ENCODE measurements around the gene DPY30. TPM values are rescaled to one million over a fixed set of nuclear protein-coding genes. Genes with fewer than 3 reads are reported as not detected.

The DPY30 gene
- total RNA-seq, 3 donors from 2014 or later: 44.8 to 64.2 (median 63.9) TPM

DNA sequence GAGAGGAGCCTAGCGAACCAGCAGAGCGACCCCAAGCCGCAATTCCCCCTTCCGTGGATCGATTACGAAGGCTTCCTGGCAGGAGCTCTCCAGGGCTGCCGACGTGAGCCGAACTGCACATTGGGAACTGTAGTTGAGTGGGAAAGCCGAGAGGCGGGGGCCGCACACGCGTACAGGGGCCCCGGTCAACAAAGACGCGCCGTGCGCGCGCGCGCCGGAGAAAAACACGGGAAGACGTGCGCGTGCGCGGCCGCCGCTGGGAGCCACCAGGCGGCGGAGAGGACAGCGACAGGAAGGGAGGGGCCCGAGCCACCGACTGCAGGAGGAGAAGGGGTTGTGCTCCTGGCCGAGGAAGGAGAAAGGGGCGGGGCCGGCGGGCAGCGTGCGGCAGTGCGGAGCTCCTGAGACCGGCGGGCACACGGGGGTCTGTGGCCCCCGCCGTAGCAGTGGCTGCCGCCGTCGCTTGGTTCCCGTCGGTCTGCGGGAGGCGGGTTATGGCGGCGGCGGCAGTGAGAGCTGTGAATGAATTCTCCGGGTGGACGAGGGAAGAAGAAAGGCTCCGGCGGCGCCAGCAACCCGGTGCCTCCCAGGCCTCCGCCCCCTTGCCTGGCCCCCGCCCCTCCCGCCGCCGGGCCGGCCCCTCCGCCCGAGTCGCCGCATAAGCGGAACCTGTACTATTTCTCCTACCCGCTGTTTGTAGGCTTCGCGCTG, 23.9 kb upstream of the DPY30 start, which contains the start of gene SPAST:
Gene SPAST, plus strand, starts transcription at position 247 of the 711 bp plus-strand sequence. Its CDS starts 276 bp downstream, at position 523.
- intact Hi-C loops (cut with DNase I; ENCODE audit: low total_unique reads): no loop called here
- TF ChIP-seq POLR2AphosphoS5 (IDR thresholded peaks at IDR 0.05): peak; percentile 25 to 67 (median 63)
- TF ChIP-seq, protein P1, sequence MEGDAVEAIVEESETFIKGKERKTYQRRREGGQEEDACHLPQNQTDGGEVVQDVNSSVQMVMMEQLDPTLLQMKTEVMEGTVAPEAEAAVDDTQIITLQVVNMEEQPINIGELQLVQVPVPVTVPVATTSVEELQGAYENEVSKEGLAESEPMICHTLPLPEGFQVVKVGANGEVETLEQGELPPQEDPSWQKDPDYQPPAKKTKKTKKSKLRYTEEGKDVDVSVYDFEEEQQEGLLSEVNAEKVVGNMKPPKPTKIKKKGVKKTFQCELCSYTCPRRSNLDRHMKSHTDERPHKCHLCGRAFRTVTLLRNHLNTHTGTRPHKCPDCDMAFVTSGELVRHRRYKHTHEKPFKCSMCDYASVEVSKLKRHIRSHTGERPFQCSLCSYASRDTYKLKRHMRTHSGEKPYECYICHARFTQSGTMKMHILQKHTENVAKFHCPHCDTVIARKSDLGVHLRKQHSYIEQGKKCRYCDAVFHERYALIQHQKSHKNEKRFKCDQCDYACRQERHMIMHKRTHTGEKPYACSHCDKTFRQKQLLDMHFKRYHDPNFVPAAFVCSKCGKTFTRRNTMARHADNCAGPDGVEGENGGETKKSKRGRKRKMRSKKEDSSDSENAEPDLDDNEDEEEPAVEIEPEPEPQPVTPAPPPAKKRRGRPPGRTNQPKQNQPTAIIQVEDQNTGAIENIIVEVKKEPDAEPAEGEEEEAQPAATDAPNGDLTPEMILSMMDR (IDR thresholded peaks at IDR 0.05): peak; percentile 31 to 90 (median 87)
- TF ChIP-seq POLR2A (IDR thresholded peaks at IDR 0.05): peak; percentile 53

DNA sequence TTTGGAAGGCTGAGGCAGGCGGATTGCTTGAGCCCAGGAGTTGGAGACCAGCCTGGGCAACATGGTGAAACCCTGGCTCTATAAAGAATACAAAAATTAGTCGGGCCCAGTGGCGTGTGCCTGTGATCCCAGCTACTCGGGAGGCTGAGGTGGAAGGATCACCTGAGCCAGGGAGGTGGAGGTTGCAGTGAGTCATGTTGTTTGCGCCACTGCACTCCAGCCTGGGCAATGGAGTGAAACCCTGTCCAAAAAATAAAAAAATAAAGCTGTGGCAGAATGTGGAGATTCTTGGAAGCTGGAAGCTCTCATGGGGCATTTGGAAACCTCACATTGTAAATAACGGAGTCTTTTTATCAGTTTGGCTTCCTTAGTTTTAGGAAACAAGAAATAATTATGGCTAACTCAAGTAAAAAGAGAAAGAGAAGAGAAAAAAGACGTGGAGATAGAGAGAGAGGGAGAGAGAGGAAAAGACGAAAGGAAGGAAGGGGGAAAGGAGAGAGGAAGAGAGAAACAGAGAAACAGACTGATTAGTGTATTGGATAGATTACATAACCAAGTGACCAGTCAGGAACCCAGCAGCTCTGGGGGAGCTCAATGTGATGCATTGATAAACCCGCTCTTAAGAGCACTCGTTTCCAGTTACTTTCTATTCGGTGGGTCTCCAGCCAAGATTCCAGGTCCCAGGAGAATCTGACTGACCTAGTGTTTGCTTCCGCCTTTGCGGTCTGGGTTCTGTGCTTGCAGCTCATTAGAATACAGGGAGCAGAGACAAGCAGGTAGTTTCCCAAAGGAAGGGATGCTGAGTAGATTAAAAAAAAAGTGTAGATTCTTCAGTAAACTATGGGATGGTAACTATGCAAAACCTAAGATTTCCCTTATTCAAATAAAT, 22.6 kb upstream of the DPY30 start:
- Histone ChIP-seq H3K9me3 (no peaks in the 10 kb centered on the region), H3K4me1 (no peaks in the 10 kb centered on the region), H3K4me3 (peak overlapping the region; percentile 85), H3K27ac (peak overlapping the region; percentile 85), H3K27me3 (no peaks in the 10 kb centered on the region), H3K36me3 (no peaks in the 10 kb centered on the region)
- intact Hi-C loops (cut with DNase I; ENCODE audit: low total_unique reads): no loop called here
- no peak for TF ChIP-seq POLR2AphosphoS5 (IDR thresholded peaks at IDR 0.05)
- TF ChIP-seq POLR2A (IDR thresholded peaks at IDR 0.05): no peak
- TF ChIP-seq, protein P1 (IDR thresholded peaks at IDR 0.05): no peak
- peak in 1 of 2 donors; percentile 40 for DNase-seq (ENCODE audit: low spot score in 2 of 2)

More for the DNA sequence above, 23.9 kb upstream of the DPY30 start, which contains the start of gene SPAST:
- peak; percentile 95 for DNase-seq (ENCODE audit: low spot score in 2 of 2)
- Histone ChIP-seq H3K9me3 (no peaks in the 10 kb centered on the region), H3K36me3 (no peaks in the 10 kb centered on the region), H3K27ac (peak within 1 kb of the TSS; percentile 85), H3K4me3 (peak within 1 kb of the TSS; percentile 85), H3K4me1 (no peaks in the 10 kb centered on the region), H3K27me3 (no peaks in the 10 kb centered on the region)

DNA sequence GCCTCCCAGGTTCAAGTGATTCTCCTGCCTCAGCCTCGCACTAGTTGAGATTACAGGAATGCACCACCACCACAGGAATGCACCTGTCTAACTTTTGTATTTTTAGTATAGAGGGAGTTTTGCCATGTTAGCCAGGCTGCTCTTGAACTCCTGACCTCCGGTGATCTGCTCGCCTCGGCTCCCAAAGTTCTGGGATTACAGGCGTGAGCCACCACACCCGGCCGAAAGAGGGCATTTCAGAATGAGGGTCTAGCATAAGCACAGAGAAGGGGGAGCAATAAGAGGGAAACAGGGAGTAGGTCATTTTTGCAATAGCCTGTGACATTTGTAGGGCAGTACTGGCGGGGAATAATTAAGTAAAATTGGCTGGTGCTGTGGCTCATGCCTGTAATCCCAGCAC, 21.8 kb upstream of the DPY30 start:
- DNase-seq (ENCODE audit: low spot score in 2 of 2): no peak
- TF ChIP-seq POLR2A (IDR thresholded peaks at IDR 0.05): no peak
- TF ChIP-seq, protein P1 (IDR thresholded peaks at IDR 0.05): no peak
- TF ChIP-seq POLR2AphosphoS5 (IDR thresholded peaks at IDR 0.05): no peak
- no peaks in the 10 kb centered on the region for H3K4me1 ChIP-seq
- no peak overlapping the region for H3K4me3 ChIP-seq
- H3K27ac ChIP-seq: peak overlapping the region; percentile 85
- H3K27me3 ChIP-seq: no peaks in the 10 kb centered on the region
- H3K36me3 ChIP-seq: no peaks in the 10 kb centered on the region
- H3K9me3 ChIP-seq: no peaks in the 10 kb centered on the region
- intact Hi-C loops (cut with DNase I; ENCODE audit: low total_unique reads): no loop called here

DNA sequence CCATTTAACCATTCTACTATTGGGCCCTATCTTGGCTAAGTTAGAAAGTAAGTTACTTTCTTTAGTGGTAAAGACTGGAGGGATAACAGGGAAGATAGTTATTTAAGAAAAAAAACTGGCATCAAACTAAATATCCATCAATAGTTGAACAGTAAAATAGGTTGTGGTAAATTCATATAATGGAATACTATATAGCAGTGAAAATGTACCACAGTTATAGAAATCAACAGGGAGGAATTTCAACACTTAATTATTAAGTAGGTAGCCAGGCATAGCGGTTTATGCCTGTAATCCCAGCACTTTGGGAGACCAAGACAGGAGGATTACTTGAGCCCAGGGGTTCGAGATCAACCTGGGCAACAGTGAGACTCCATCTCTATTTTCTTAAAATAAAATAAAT, 20.7 kb upstream of the DPY30 start:
- TF ChIP-seq POLR2AphosphoS5 (IDR thresholded peaks at IDR 0.05): no peak
- TF ChIP-seq, protein P1 (IDR thresholded peaks at IDR 0.05): no peak
- TF ChIP-seq POLR2A (IDR thresholded peaks at IDR 0.05): no peak
- Histone ChIP-seq H3K9me3 (no peaks in the 10 kb centered on the region), H3K27me3 (no peaks in the 10 kb centered on the region), H3K4me3 (no peak overlapping the region), H3K36me3 (no peaks in the 10 kb centered on the region), H3K27ac (no peak overlapping the region), H3K4me1 (no peaks in the 10 kb centered on the region)
- intact Hi-C loops (cut with DNase I; ENCODE audit: low total_unique reads): no loop called here
- no peak for DNase-seq (ENCODE audit: low spot score in 2 of 2)
